ENCODE measurements around the gene ZNF740. TPM values are rescaled to one million over a fixed set of nuclear protein-coding genes. Genes with fewer than 3 reads are reported as not detected.

Gene ZNF740
- total and polyA plus RNA-seq, 8 donors = 4.0 to 37.5 (median 4.5) TPM

GRCh38 chr12:53231921-53232645, 51.6 kb downstream of the ZNF740 start, which contains the start of gene RARG:
TSS of gene RARG (minus strand) at chr12:53232209. CDS start at chr12:53227545, 4,664 bp downstream.
- WGBS, 5 donors = 0 to 1% (median 0%) methylated on average over 26 to 43 of the region's 44 CpGs
- Histone ChIP-seq H3K9me3 (no peaks in the 10 kb centered on the region), H3K4me3 (peak within 1 kb of the TSS; percentile 57 to 73 (median 66)), H3K4me1 (peaks cover 28 to 62% (median 51%) of the 10 kb centered on the region in 4 donors), H3K36me3 (peaks cover 6 to 14% (median 10%) of the 10 kb centered on the region in 4 donors), H3K27ac (peak within 1 kb of the TSS; percentile 78 to 90 (median 89)), H3K27me3 (peaks cover 0 to 12% (median 0%) of the 10 kb centered on the region in 3 donors)
- peak in 2 of 3 donors; percentile 39 to 52 for TF ChIP-seq POLR2AphosphoS5 (IDR thresholded peaks at IDR 0.05)
- no peak for TF ChIP-seq EP300 (IDR thresholded peaks at IDR 0.05)
- TF ChIP-seq POLR2A (IDR thresholded peaks at IDR 0.05) = no peak
- no peak for TF ChIP-seq CTCF (IDR thresholded peaks at IDR 0.05)
- peak; percentile 63 to 84 for DNase-seq
- intact Hi-C loops (cut with DNase I; ENCODE audit: low total_unique reads) = no loop called here

DNA sequence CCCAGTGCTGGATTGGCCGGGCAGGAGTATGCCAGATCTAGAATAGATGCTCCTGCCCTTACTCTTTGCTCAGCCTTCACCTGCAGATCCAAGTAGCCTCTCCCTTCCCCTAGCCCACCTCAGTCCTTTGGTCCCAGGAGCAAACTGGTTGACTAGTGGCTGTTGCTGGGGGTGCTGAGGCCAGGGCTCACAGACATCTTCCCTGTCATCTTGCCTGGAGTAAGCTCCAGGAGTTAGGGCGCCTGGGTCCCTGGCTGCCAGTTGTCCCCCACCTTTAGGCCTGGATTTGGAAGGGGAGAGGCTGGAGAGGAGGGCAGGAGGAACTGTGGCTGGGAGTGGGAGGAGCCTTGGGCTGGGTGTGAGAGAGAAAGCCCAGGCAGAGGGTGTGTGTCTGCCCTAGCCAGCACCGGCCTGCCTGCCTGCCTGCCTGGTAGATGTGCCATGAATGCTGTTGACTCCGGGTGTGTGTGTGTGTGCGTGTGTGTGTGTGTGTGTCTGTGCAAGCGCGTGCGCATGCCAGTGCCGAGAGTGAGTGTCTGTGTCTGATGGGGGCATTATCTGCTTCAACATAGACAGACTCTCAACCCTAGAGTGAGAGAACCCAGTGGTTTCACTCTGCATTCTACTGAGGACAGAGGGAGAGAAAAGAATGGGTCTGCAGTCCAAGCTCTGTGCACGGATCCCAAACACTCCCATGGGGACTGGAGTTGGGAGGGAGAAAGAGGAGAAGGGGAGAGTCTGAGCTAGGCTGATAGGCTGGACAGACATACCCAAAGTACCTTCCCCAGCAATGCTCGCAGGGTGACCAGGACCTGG, 52.3 kb downstream of the ZNF740 start:
- peak; percentile 70 to 87 for DNase-seq
- H3K27ac ChIP-seq = peak overlapping the region; percentile 58 to 90 (median 89)
- WGBS, 5 donors = 11 to 17% (median 14%) methylated on average over 9 to 11 of the region's 11 CpGs
- H3K36me3 ChIP-seq = peaks cover 0 to 6% (median 2%) of the 10 kb centered on the region in 4 donors
- intact Hi-C loops (cut with DNase I; ENCODE audit: low total_unique reads) = no loop called here
- peaks cover 0 to 12% (median 0%) of the 10 kb centered on the region in 3 donors for H3K27me3 ChIP-seq
- H3K4me3 ChIP-seq = peak overlapping the region; percentile 57 to 73 (median 66)
- no peaks in the 10 kb centered on the region for H3K9me3 ChIP-seq
- H3K4me1 ChIP-seq = peaks cover 28 to 62% (median 51%) of the 10 kb centered on the region in 4 donors
- TF ChIP-seq CTCF (IDR thresholded peaks at IDR 0.05) = no peak
- TF ChIP-seq POLR2AphosphoS5 (IDR thresholded peaks at IDR 0.05) = no peak
- TF ChIP-seq EP300 (IDR thresholded peaks at IDR 0.05) = no peak

DNA sequence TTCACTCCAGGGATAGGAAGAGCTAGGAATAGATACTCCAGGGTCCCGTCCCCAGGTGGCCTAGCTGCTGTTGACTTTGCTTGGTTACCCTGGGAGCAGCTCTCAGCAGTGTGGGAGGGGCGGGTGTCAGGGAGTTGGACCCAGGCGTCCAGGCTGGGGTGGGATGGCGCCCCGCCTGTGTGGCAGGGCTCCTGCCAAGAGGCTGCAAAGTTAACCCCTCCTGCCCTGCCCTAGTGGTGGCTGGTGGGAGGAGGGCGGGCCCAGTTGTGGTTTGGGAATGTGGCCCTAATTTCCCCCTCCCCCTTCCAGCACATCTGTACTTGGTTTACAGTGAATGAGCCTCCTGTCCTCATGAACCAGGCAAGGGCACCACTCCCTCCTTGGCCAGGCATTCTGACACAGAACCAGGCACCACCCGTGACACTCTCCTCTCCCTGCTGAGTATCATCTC, 53.2 kb downstream of the ZNF740 start:
- peak in 1 of 2 donors; percentile 49 for DNase-seq
- Histone ChIP-seq H3K27ac (peak overlapping the region in 3 of 5 donors; percentile 78 to 90 (median 89)), H3K36me3 (no peaks in the 10 kb centered on the region), H3K27me3 (peaks cover 0 to 12% (median 0%) of the 10 kb centered on the region in 3 donors), H3K4me1 (peaks cover 28 to 58% (median 50%) of the 10 kb centered on the region in 4 donors), H3K4me3 (peak overlapping the region in 1 of 4 donors; percentile 68), H3K9me3 (no peaks in the 10 kb centered on the region)
- TF ChIP-seq CTCF (IDR thresholded peaks at IDR 0.05) (no peak), POLR2AphosphoS5 (IDR thresholded peaks at IDR 0.05) (no peak), EP300 (IDR thresholded peaks at IDR 0.05) (no peak), POLR2A (IDR thresholded peaks at IDR 0.05) (no peak)
- intact Hi-C loops (cut with DNase I; ENCODE audit: low total_unique reads) = no loop called here
- WGBS, 5 donors = 21 to 39% (median 30%) methylated on average over 6 to 7 of the region's 7 CpGs

DNA sequence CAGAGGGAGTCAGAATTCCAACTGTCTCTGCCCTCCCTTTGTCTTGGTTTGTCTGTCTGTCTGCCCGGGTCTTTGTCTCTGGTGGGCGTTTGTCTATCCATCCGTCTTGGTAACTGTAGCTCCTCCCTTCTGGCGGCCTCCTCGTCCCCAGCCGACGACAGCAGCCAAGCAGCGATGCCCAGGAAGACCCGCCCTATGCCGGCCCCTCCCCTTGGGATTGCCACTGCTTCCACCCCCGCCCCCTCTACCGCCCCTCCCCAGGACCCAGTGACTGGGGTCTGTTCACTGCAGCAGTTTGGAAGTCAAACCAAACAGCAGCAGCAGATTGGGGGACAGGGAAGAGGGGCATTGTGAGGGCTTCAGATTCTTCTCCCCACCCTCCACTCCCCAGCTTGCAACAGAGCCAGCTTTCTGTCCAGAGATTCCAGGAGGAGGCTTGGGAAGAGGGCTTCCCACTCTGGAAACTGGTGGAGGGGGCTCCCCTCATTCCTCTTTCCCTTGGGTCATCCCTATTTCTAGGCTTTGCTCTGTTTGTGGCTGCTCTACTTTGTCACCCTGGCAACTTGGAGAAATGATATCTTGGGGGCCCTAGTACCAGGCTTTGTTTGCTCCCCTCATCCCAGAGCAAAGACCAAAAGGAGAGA, 53.9 kb downstream of the ZNF740 start:
- peak in 1 of 2 donors; percentile 78 for DNase-seq
- Histone ChIP-seq H3K9me3 (no peaks in the 10 kb centered on the region), H3K4me1 (peaks cover 28 to 51% (median 46%) of the 10 kb centered on the region in 4 donors), H3K4me3 (no peak overlapping the region), H3K27me3 (peaks cover 0 to 12% (median 0%) of the 10 kb centered on the region in 3 donors), H3K27ac (peak overlapping the region in 2 of 5 donors; percentile 8 to 89), H3K36me3 (no peaks in the 10 kb centered on the region)
- TF ChIP-seq POLR2AphosphoS5 (IDR thresholded peaks at IDR 0.05) (no peak), POLR2A (IDR thresholded peaks at IDR 0.05) (no peak), CTCF (IDR thresholded peaks at IDR 0.05) (no peak), EP300 (IDR thresholded peaks at IDR 0.05) (no peak)
- intact Hi-C loops (cut with DNase I; ENCODE audit: low total_unique reads) = no loop called here
- 3 to 19% (median 11%) methylated on average over 10 to 12 of the region's 12 CpGs for WGBS, 5 donors
